Stimulated activated naive B cell treated with anti-CD40 and anti-IgM and Interleukin-4, amounts not matched to agents 10 μg/mL and 1 μg/mL and 100 μg/mL, for 72 hours (primary cell): ENCODE data around the gene E2F6.

Source experiments
- ATAC-seq, 2 donors: fragments of 150-1000 bp; cut with Tn5 transposase; replicated peaks; 2 replicates each; pipeline ENCODE4 v1.10.0; 2021; ENCODE audit warnings: moderate library complexity in 1 of 2
- DNase-seq: peaks from one replicate; pipeline ENCODE4 v3.0.0; 2021
- H3K27ac Mint-ChIP-seq: one replicate; pipeline ENCODE4 v1.8.0; 2022; ENCODE audit warnings: mild to moderate bottlenecking, mixed read lengths
- H3K27me3 Mint-ChIP-seq, 2 donors: one replicate each; pipeline ENCODE4 v1.8.0; 2022; ENCODE audit warnings: mixed read lengths in 2 of 2
- H3K36me3 Mint-ChIP-seq, 2 donors: one replicate each; pipeline ENCODE4 v1.8.0; 2022; ENCODE audit warnings: mixed read lengths in 2 of 2, mild to moderate bottlenecking in 1 of 2
- H3K4me1 Mint-ChIP-seq, 2 donors: one replicate each; pipeline ENCODE4 v1.8.0; 2022; ENCODE audit warnings: mixed read lengths in 2 of 2, mild to moderate bottlenecking in 1 of 2
- H3K4me3 Mint-ChIP-seq, 2 donors: one replicate each; pipeline ENCODE4 v1.8.0; 2022; ENCODE audit warnings: mild to moderate bottlenecking in 2 of 2, mixed read lengths in 2 of 2, moderate library complexity in 1 of 2
- H3K9me3 Mint-ChIP-seq, 2 donors: one replicate each; pipeline ENCODE4 v1.8.0; 2022; ENCODE audit warnings: mixed read lengths in 2 of 2, mild to moderate bottlenecking in 1 of 2

Gene E2F6

GRCh38 chr2:11502740-11503292 is 36.9 kb upstream of the E2F6 start:
- peaks cover 0 to 7% of the 10 kb centered on the region in 2 donors for H3K9me3 Mint-ChIP-seq
- DNase-seq = no peak
- H3K36me3 Mint-ChIP-seq = peaks cover 0 to 5% of the 10 kb centered on the region in 2 donors
- no peaks in the 10 kb centered on the region for H3K4me1 Mint-ChIP-seq
- no peak for ATAC-seq
- H3K27me3 Mint-ChIP-seq = peaks cover 24 to 36% of the 10 kb centered on the region in 2 donors
- H3K27ac Mint-ChIP-seq = no peak overlapping the region
- H3K4me3 Mint-ChIP-seq = no peak overlapping the region

GRCh38 chr2:11500702-11501303 is 34.8 kb upstream of the E2F6 start:
- ATAC-seq = no peak
- H3K27me3 Mint-ChIP-seq = peaks cover 19 to 36% of the 10 kb centered on the region in 2 donors

GRCh38 chr2:11499081-11499743 is 33.3 kb upstream of the E2F6 start:
- no peak overlapping the region for H3K27ac Mint-ChIP-seq
- no peak for DNase-seq
- ATAC-seq = no peak
- H3K4me3 Mint-ChIP-seq = no peak overlapping the region
- H3K36me3 Mint-ChIP-seq = peaks cover 0 to 5% of the 10 kb centered on the region in 2 donors
- no peaks in the 10 kb centered on the region for H3K4me1 Mint-ChIP-seq
- peaks cover 0 to 7% of the 10 kb centered on the region in 2 donors for H3K9me3 Mint-ChIP-seq
- peaks cover 15 to 42% of the 10 kb centered on the region in 2 donors for H3K27me3 Mint-ChIP-seq

More at GRCh38 chr2:11500702-11501303, 34.8 kb upstream of the E2F6 start:
- H3K36me3 Mint-ChIP-seq = peaks cover 0 to 5% of the 10 kb centered on the region in 2 donors
- H3K4me1 Mint-ChIP-seq = no peaks in the 10 kb centered on the region
- H3K4me3 Mint-ChIP-seq = no peak overlapping the region
- H3K9me3 Mint-ChIP-seq = peaks cover 0 to 7% of the 10 kb centered on the region in 2 donors
- no peak for DNase-seq
- no peak overlapping the region for H3K27ac Mint-ChIP-seq

GRCh38 chr2:11498543-11499034 is 32.6 kb upstream of the E2F6 start:
- Mint-ChIP-seq H3K4me1 (no peaks in the 10 kb centered on the region), H3K9me3 (peaks cover 0 to 7% of the 10 kb centered on the region in 2 donors), H3K27ac (peak overlapping the region; percentile 25), H3K4me3 (no peak overlapping the region), H3K36me3 (peaks cover 0 to 5% of the 10 kb centered on the region in 2 donors), H3K27me3 (peaks cover 18 to 42% of the 10 kb centered on the region in 2 donors)
- ATAC-seq = no peak
- DNase-seq = no peak

GRCh38 chr2:11495844-11496681 is 30.1 kb upstream of the E2F6 start:
- no peak for ATAC-seq
- no peak for DNase-seq
- Mint-ChIP-seq H3K9me3 (no peaks in the 10 kb centered on the region), H3K27me3 (peaks cover 10 to 34% of the 10 kb centered on the region in 2 donors), H3K27ac (no peak overlapping the region), H3K4me3 (no peak overlapping the region), H3K4me1 (no peaks in the 10 kb centered on the region), H3K36me3 (no peaks in the 10 kb centered on the region)

- no peak overlapping the region for H3K27ac Mint-ChIP-seq
Observed at GRCh38 chr2:11494310-11494709, 28.3 kb upstream of the E2F6 start.

GRCh38 chr2:11493282-11493681 is 27.3 kb upstream of the E2F6 start:
- Mint-ChIP-seq H3K9me3 (peaks cover 0 to 3% of the 10 kb centered on the region in 2 donors), H3K27ac (no peak overlapping the region), H3K36me3 (no peaks in the 10 kb centered on the region), H3K4me1 (no peaks in the 10 kb centered on the region), H3K4me3 (no peak overlapping the region), H3K27me3 (peaks cover 10 to 31% of the 10 kb centered on the region in 2 donors)
- ATAC-seq = no peak
- no peak for DNase-seq

More at GRCh38 chr2:11494310-11494709, 28.3 kb upstream of the E2F6 start:
- peaks cover 0 to 3% of the 10 kb centered on the region in 2 donors for H3K9me3 Mint-ChIP-seq
- peaks cover 10 to 38% of the 10 kb centered on the region in 2 donors for H3K27me3 Mint-ChIP-seq
- ATAC-seq (no peak), DNase-seq (no peak)
- no peaks in the 10 kb centered on the region for H3K36me3 Mint-ChIP-seq
- no peaks in the 10 kb centered on the region for H3K4me1 Mint-ChIP-seq
- H3K4me3 Mint-ChIP-seq = no peak overlapping the region

- no peak overlapping the region for H3K27ac Mint-ChIP-seq
- peaks cover 0 to 3% of the 10 kb centered on the region in 2 donors for H3K9me3 Mint-ChIP-seq
- no peaks in the 10 kb centered on the region for H3K4me1 Mint-ChIP-seq
- H3K36me3 Mint-ChIP-seq = no peaks in the 10 kb centered on the region
- no peak for ATAC-seq
- H3K27me3 Mint-ChIP-seq = peaks cover 12 to 36% of the 10 kb centered on the region in 2 donors
- no peak overlapping the region for H3K4me3 Mint-ChIP-seq
- DNase-seq = no peak
Observed at GRCh38 chr2:11492720-11493119, 26.8 kb upstream of the E2F6 start.

- Mint-ChIP-seq H3K36me3 (no peaks in the 10 kb centered on the region), H3K27me3 (peaks cover 17 to 40% of the 10 kb centered on the region in 2 donors), H3K9me3 (peaks cover 0 to 3% of the 10 kb centered on the region in 2 donors), H3K4me3 (no peak overlapping the region), H3K4me1 (no peaks in the 10 kb centered on the region), H3K27ac (no peak overlapping the region)
- ATAC-seq = no peak
- no peak for DNase-seq
Observed at GRCh38 chr2:11492244-11492643, 26.3 kb upstream of the E2F6 start.

GRCh38 chr2:11491348-11491933 is 25.5 kb upstream of the E2F6 start:
- Mint-ChIP-seq H3K9me3 (peaks cover 0 to 3% of the 10 kb centered on the region in 2 donors), H3K36me3 (no peaks in the 10 kb centered on the region), H3K27ac (no peak overlapping the region), H3K4me1 (no peaks in the 10 kb centered on the region), H3K4me3 (no peak overlapping the region), H3K27me3 (peaks cover 19 to 45% of the 10 kb centered on the region in 2 donors)
- DNase-seq (no peak), ATAC-seq (no peak)

GRCh38 chr2:11490194-11490593 is 24.2 kb upstream of the E2F6 start:
- H3K9me3 Mint-ChIP-seq = peaks cover 0 to 3% of the 10 kb centered on the region in 2 donors
- no peaks in the 10 kb centered on the region for H3K4me1 Mint-ChIP-seq
- no peaks in the 10 kb centered on the region for H3K36me3 Mint-ChIP-seq
- H3K4me3 Mint-ChIP-seq = no peak overlapping the region
- no peak for DNase-seq
- peaks cover 26 to 58% of the 10 kb centered on the region in 2 donors for H3K27me3 Mint-ChIP-seq
- ATAC-seq = no peak
- no peak overlapping the region for H3K27ac Mint-ChIP-seq

- peaks cover 31 to 65% of the 10 kb centered on the region in 2 donors for H3K27me3 Mint-ChIP-seq
- H3K36me3 Mint-ChIP-seq = no peaks in the 10 kb centered on the region
- DNase-seq = no peak
- H3K27ac Mint-ChIP-seq = no peak overlapping the region
- no peak for ATAC-seq
- no peak overlapping the region for H3K4me3 Mint-ChIP-seq
- H3K4me1 Mint-ChIP-seq = no peaks in the 10 kb centered on the region
- peaks cover 0 to 3% of the 10 kb centered on the region in 2 donors for H3K9me3 Mint-ChIP-seq
Observed at GRCh38 chr2:11488809-11489208, 22.8 kb upstream of the E2F6 start.

- no peaks in the 10 kb centered on the region for H3K9me3 Mint-ChIP-seq
- H3K36me3 Mint-ChIP-seq = no peaks in the 10 kb centered on the region
- DNase-seq (no peak), ATAC-seq (no peak)
- peaks cover 60 to 84% of the 10 kb centered on the region in 2 donors for H3K27me3 Mint-ChIP-seq
- H3K4me3 Mint-ChIP-seq = peak overlapping the region in 1 of 2 donors; percentile 80
- peaks cover 8 to 10% of the 10 kb centered on the region in 2 donors for H3K4me1 Mint-ChIP-seq
- no peak overlapping the region for H3K27ac Mint-ChIP-seq
Observed at GRCh38 chr2:11483806-11484617, 18.1 kb upstream of the E2F6 start.
